Activated naive CD8-positive, alpha-beta T cell treated with anti-CD3 and anti-CD28 coated beads for 36 hours (primary cell): ENCODE results near the gene POU2F1. TPM values are rescaled to one million over a fixed set of nuclear protein-coding genes. Genes with fewer than 3 reads are reported as not detected.

Source experiments
- DNase-seq: peaks from one replicate; pipeline ENCODE4 v3.0.0; 2021
- H3K27ac Mint-ChIP-seq: one replicate; pipeline ENCODE4 v1.8.0; 2022; ENCODE audit warnings: mild to moderate bottlenecking, moderate library complexity, mixed read lengths
- H3K27me3 Mint-ChIP-seq: one replicate; pipeline ENCODE4 v1.8.0; 2022; ENCODE audit warnings: mild to moderate bottlenecking, mixed read lengths
- H3K36me3 Mint-ChIP-seq: one replicate; pipeline ENCODE4 v1.8.0; 2021; ENCODE audit warnings: mild to moderate bottlenecking, mixed read lengths
- H3K4me1 Mint-ChIP-seq: one replicate; pipeline ENCODE4 v1.8.0; 2021; ENCODE audit warnings: mixed read lengths
- H3K4me3 Mint-ChIP-seq: one replicate; pipeline ENCODE4 v1.8.0; 2022; ENCODE audit warnings: mild to moderate bottlenecking, moderate library complexity, mixed read lengths
- H3K9me3 Mint-ChIP-seq: one replicate; pipeline ENCODE4 v1.8.0; 2022; ENCODE audit warnings: mixed read lengths
- total RNA-seq, 2 experiments: library from RNA; stranded (reverse); gene quantifications; one replicate each; pipeline ENCODE4 v1.2.3, GENCODE V29; 2021

The POU2F1 gene
- 10 to 100 TPM; 13.5 to 17.3 TPM for total RNA-seq

GRCh38 chr1:167220537-167221125, at the start of gene POU2F1:
Gene POU2F1 (plus strand): TSS chr1:167220886. CDS start chr1:167220898, 12 bp downstream.
- peaks cover 29% of the 10 kb centered on the region for H3K4me1 Mint-ChIP-seq
- DNase-seq, result peak; percentile 97
- H3K4me3 Mint-ChIP-seq, result peak within 1 kb of the TSS; percentile 91
- H3K9me3 Mint-ChIP-seq, result peaks cover 4% of the 10 kb centered on the region
- peak within 1 kb of the TSS; percentile 100 for H3K27ac Mint-ChIP-seq
- peaks cover 4% of the 10 kb centered on the region for H3K36me3 Mint-ChIP-seq
- peaks cover 5% of the 10 kb centered on the region for H3K27me3 Mint-ChIP-seq

- Mint-ChIP-seq H3K4me3 (no peak overlapping the region), H3K4me1 (no peaks in the 10 kb centered on the region), H3K27ac (no peak overlapping the region), H3K27me3 (peaks cover 25% of the 10 kb centered on the region), H3K36me3 (no peaks in the 10 kb centered on the region), H3K9me3 (no peaks in the 10 kb centered on the region)
- DNase-seq, result no peak
These were observed 49.3 kb upstream of the POU2F1 start for GRCh38 chr1:167171286-167171929.

GRCh38 chr1:167173516-167174184, 47.0 kb upstream of the POU2F1 start:
- Mint-ChIP-seq H3K36me3 (no peaks in the 10 kb centered on the region), H3K9me3 (no peaks in the 10 kb centered on the region), H3K27ac (no peak overlapping the region), H3K4me3 (no peak overlapping the region), H3K27me3 (peaks cover 9% of the 10 kb centered on the region), H3K4me1 (no peaks in the 10 kb centered on the region)
- no peak for DNase-seq

GRCh38 chr1:167175901-167176300, 44.8 kb upstream of the POU2F1 start:
- no peaks in the 10 kb centered on the region for H3K4me1 Mint-ChIP-seq
- H3K4me3 Mint-ChIP-seq, result no peak overlapping the region
- peaks cover 2% of the 10 kb centered on the region for H3K27me3 Mint-ChIP-seq
- H3K36me3 Mint-ChIP-seq, result no peaks in the 10 kb centered on the region
- H3K27ac Mint-ChIP-seq, result no peak overlapping the region
- DNase-seq, result no peak
- no peaks in the 10 kb centered on the region for H3K9me3 Mint-ChIP-seq

GRCh38 chr1:167178831-167179230, 41.9 kb upstream of the POU2F1 start:
- Mint-ChIP-seq H3K36me3 (no peaks in the 10 kb centered on the region), H3K4me1 (no peaks in the 10 kb centered on the region), H3K4me3 (no peak overlapping the region), H3K27me3 (no peaks in the 10 kb centered on the region), H3K9me3 (no peaks in the 10 kb centered on the region), H3K27ac (no peak overlapping the region)
- DNase-seq, result no peak

- Mint-ChIP-seq H3K4me3 (no peak overlapping the region), H3K27ac (no peak overlapping the region), H3K4me1 (no peaks in the 10 kb centered on the region), H3K9me3 (no peaks in the 10 kb centered on the region), H3K27me3 (no peaks in the 10 kb centered on the region), H3K36me3 (no peaks in the 10 kb centered on the region)
- no peak for DNase-seq
These were observed 37.9 kb upstream of the POU2F1 start for GRCh38 chr1:167182571-167183320.

GRCh38 chr1:167184081-167184480, 36.6 kb upstream of the POU2F1 start:
- no peaks in the 10 kb centered on the region for H3K4me1 Mint-ChIP-seq
- DNase-seq, result no peak
- no peaks in the 10 kb centered on the region for H3K36me3 Mint-ChIP-seq
- H3K27me3 Mint-ChIP-seq, result no peaks in the 10 kb centered on the region
- H3K4me3 Mint-ChIP-seq, result no peak overlapping the region
- H3K9me3 Mint-ChIP-seq, result no peaks in the 10 kb centered on the region
- H3K27ac Mint-ChIP-seq, result no peak overlapping the region

GRCh38 chr1:167185062-167185461, 35.6 kb upstream of the POU2F1 start:
- Mint-ChIP-seq H3K4me1 (no peaks in the 10 kb centered on the region), H3K4me3 (no peak overlapping the region), H3K27me3 (no peaks in the 10 kb centered on the region), H3K27ac (no peak overlapping the region), H3K9me3 (no peaks in the 10 kb centered on the region), H3K36me3 (no peaks in the 10 kb centered on the region)
- DNase-seq, result no peak

- no peak for DNase-seq
- Mint-ChIP-seq H3K27me3 (no peaks in the 10 kb centered on the region), H3K27ac (no peak overlapping the region), H3K4me1 (no peaks in the 10 kb centered on the region), H3K9me3 (no peaks in the 10 kb centered on the region), H3K36me3 (no peaks in the 10 kb centered on the region), H3K4me3 (no peak overlapping the region)
These were observed 34.6 kb upstream of the POU2F1 start for GRCh38 chr1:167185974-167186657.

- Mint-ChIP-seq H3K4me1 (no peaks in the 10 kb centered on the region), H3K27me3 (no peaks in the 10 kb centered on the region), H3K27ac (no peak overlapping the region), H3K9me3 (no peaks in the 10 kb centered on the region), H3K4me3 (no peak overlapping the region), H3K36me3 (no peaks in the 10 kb centered on the region)
- no peak for DNase-seq
These were observed 33.9 kb upstream of the POU2F1 start for GRCh38 chr1:167186771-167187170.

- H3K27me3 Mint-ChIP-seq, result no peaks in the 10 kb centered on the region
- H3K4me3 Mint-ChIP-seq, result no peak overlapping the region
- H3K36me3 Mint-ChIP-seq, result no peaks in the 10 kb centered on the region
- no peaks in the 10 kb centered on the region for H3K9me3 Mint-ChIP-seq
- no peak overlapping the region for H3K27ac Mint-ChIP-seq
- peaks cover 6% of the 10 kb centered on the region for H3K4me1 Mint-ChIP-seq
- no peak for DNase-seq
These were observed 29.9 kb upstream of the POU2F1 start for GRCh38 chr1:167190747-167191237.

- no peaks in the 10 kb centered on the region for H3K36me3 Mint-ChIP-seq
- DNase-seq, result no peak
These were observed 28.7 kb upstream of the POU2F1 start for GRCh38 chr1:167191958-167192357.

GRCh38 chr1:167194182-167194581, 26.5 kb upstream of the POU2F1 start:
- Mint-ChIP-seq H3K4me1 (peaks cover 16% of the 10 kb centered on the region), H3K36me3 (no peaks in the 10 kb centered on the region), H3K9me3 (no peaks in the 10 kb centered on the region), H3K27ac (no peak overlapping the region), H3K4me3 (no peak overlapping the region), H3K27me3 (no peaks in the 10 kb centered on the region)
- no peak for DNase-seq

More at GRCh38 chr1:167191958-167192357, 28.7 kb upstream of the POU2F1 start:
- peaks cover 14% of the 10 kb centered on the region for H3K4me1 Mint-ChIP-seq
- H3K27ac Mint-ChIP-seq, result no peak overlapping the region
- H3K9me3 Mint-ChIP-seq, result no peaks in the 10 kb centered on the region
- no peak overlapping the region for H3K4me3 Mint-ChIP-seq
- no peaks in the 10 kb centered on the region for H3K27me3 Mint-ChIP-seq

- DNase-seq, result no peak
- H3K36me3 Mint-ChIP-seq, result no peaks in the 10 kb centered on the region
- no peak overlapping the region for H3K27ac Mint-ChIP-seq
- H3K27me3 Mint-ChIP-seq, result no peaks in the 10 kb centered on the region
- H3K4me1 Mint-ChIP-seq, result peaks cover 19% of the 10 kb centered on the region
- no peak overlapping the region for H3K4me3 Mint-ChIP-seq
- no peaks in the 10 kb centered on the region for H3K9me3 Mint-ChIP-seq
These were observed 24.5 kb upstream of the POU2F1 start for GRCh38 chr1:167196166-167196565.
